ENCODE results near the gene TRIM44. TPM values are rescaled to one million over a fixed set of nuclear protein-coding genes. Genes with fewer than 3 reads are reported as not detected.
"Not testable (repeated sequence)": the region's sequence is repeated elsewhere in the genome, so short reads cannot be mapped to it uniquely, and the experiment has no call there.

TRIM44 gene
- total RNA-seq, 1 donor from 2014 or later: 31.8 TPM

DNA sequence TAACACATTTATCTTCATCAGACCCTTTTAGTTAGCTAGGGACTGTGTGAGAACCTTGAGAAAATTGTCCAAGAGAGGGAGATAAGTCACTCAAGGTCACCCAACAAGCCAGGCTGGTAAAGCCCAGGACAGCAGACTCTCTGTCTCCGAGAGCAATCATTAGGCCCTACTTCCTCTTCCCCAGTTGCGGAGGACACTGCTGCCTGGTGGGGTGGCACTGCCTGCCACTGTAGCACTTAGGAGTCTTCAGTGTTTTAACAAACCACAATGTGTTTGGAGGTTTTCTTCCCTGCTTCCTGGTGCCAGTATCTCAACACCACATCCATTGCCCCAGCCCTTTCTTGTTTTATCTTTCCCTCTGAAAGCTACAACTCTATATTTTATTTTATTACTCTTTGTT is 149.2 kb downstream of the TRIM44 start:
- intact Hi-C loops (cut with micrococcal nuclease): no loop called here

DNA sequence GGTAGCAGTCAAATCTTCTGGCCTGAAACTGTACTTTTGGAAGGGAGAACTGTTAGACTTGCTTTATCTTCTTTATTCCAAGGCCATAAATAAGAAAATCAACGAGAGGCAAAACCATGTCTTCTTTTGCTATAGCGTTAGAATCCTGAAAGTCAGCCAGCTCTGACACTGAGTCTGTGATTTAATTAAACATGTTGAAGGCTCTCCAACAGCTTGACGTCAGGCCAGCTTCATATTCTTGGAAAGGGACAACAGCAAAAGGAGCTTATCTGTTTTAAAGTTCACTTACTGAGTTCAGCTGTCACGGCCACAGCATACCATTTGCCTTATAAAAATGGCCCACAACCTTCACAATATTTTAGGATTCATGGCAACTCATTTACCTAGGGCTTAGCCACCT is 150.3 kb downstream of the TRIM44 start:
- intact Hi-C loops (cut with micrococcal nuclease): no loop called here

DNA sequence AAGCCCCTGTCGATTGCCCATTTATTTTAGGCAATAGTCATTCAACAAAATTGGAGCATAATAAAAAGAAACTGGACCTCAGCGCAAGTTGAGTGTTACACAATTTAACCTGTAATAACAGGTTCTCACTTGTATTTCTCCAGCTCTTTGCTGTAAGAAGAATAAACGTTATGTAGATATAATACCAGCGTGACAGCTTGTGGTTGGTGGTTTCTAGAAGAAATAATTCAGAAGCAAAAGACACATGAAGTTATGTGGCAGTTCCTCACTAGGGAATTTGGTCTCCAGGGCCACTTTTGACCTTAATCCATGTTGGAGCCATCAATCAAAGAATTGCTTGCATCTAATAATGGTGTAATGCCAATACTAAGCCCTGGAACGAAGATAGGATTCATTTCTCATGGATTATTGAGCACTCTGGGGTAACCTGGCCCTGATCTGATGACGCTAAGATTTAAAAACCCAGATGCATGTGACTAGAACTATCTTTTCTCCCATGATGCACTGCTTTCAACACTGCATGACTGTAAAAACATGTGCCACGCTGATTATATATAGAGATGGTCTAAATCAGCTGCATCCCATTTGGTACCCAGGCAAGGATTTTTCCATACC is 151.6 kb downstream of the TRIM44 start:
- intact Hi-C loops (cut with micrococcal nuclease): no loop called here

DNA sequence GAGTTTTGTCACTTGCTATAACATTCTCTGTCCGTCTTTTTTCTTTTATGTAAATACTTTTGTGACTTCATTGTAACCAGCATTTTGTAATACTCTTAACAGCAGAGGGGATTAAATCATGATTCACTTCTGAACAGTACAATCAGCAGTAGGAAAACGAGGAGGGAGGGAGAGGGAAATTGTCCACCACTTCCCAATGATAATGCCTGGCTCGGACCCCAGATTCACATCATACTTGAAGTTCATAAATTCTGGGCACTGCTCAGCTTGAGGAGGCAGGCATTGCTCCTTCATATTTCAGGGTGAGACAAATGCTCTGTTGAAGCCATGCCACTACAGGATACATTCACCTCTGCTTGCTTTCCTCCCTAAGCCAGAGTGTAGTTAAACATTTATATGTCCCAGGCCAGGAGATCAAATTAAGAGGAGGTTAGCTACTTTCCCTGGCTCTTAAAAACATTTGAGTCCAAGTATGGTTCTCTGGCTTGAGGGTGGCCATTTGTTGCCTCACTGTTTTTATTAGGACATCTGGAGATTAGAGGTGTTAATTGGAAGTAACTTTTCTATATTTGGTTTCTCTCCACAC is 152.2 kb downstream of the TRIM44 start:
- intact Hi-C loops (cut with micrococcal nuclease): no loop called here

DNA sequence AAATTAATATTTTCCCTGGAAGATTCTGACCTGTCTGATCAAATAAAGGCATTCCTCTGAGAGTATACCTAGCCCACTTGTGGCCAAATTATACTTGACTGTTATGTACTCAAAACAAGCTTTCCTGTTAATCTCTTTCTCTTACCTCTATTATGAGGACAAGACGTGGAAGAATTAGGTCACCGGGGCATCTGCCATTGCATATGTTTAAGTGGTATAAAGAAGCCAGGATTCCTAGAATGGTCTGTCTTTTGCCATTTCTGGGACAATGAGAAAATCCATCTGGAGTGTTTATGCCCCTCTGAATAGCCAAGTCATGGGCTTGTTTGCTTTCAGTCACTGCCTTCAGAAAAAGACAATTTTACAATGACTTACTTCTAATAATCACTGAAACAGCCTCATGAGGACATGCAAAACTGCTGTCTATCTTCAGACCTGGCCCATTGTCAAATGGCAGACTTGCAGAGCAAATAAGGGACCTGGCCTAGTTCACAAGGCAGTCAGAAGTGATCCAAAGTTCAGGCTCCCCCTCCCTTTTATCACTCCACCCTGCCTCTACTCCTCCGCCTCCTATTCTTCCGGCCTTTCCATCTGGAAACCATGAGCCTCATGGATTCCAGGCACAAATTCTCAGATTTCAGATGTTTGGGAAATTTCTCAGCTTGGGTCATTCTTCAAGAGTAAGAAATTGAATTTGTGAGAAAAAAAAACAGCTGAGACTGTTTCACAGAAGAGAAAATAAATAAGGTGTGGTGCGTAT is 153.2 kb downstream of the TRIM44 start:
- intact Hi-C loops (cut with micrococcal nuclease): no loop called here

DNA sequence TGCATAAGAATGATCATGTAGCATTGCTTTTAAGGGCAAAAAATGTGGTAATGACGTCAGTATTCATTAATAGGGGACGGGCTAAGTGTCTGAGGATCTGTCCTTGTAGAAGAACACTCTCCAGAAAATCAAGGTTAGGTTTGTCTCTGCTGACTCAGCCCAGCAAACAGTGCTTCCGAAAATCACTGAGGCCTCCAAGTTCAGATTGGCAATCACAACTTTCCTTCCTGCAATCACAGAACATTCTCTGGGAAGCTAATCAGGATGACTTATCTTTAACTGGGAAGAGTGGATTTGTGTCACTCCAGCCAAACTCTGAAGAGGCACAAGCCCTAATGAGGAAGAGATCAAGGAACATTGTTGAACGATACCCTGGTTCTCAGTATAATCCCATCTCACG is 158.0 kb downstream of the TRIM44 start:
- intact Hi-C loops (cut with micrococcal nuclease): loop anchor here (10.0 kb wide), 1 partner anchor 674 kb away; no protein-coding TSS in a partner anchor

DNA sequence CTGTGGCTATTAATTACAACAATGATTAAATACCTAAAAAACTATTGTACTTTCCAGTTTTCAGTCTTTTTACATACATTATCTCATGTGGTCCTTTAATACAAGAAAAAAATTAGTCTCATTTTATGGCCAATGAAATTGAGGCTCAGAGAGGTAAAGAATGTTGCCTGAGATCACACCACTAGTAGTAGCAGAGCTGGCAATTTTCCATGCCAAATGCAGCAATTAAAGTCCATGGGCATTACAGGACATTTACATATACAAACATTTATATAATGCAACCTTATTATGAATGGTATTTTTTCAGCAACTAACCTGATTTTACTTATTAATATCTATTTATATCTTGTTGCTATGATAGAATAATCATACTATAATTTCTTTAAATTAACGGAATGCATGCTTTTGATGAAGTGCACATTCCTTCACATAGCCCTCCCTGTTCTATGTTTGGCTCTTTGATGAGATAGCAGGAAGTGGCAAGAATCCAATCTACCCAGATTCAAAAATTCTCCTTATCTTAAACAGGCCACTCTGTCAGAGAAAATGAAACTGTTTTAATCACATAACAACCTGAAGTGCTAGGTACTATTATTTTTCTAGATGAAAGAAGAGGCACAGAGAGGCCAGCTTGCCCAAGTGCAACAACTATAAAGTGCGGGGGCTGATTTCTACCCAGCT is 160.4 kb downstream of the TRIM44 start:
- intact Hi-C loops (cut with micrococcal nuclease): loop anchor here (1.0 to 10.0 kb wide), 3 partner anchors 207 to 672 kb away; no protein-coding TSS in a partner anchor

DNA sequence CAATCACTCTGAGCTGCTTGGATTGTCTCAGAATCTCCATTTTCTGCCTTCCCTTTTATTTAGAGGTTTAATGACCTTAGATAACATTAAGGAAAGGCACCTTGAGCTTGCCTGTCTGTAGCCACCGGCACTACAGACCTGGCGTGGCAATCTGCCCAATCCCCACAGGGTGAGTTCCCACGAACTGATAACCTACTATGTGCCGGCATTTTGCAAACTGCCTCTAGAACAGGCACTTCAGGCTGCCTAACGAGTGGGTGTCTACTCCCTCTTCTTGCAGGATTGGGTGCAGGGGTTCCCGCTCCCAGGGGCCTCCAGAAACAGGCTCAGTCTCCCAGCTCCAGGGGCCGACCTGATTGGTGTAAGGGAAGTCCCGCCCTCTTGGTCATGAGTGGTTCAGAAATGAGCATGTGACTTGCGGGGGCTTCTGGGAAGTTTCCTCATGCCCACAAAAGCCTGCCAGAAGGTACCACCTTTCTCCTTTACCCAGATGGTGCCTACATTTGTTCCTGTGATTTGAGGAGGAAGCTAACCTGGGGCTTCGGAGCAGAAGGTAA is 161.2 kb downstream of the TRIM44 start:
- intact Hi-C loops (cut with micrococcal nuclease): loop anchor here (2.0 to 10.0 kb wide), 2 partner anchors 441 to 671 kb away; no protein-coding TSS in a partner anchor

DNA sequence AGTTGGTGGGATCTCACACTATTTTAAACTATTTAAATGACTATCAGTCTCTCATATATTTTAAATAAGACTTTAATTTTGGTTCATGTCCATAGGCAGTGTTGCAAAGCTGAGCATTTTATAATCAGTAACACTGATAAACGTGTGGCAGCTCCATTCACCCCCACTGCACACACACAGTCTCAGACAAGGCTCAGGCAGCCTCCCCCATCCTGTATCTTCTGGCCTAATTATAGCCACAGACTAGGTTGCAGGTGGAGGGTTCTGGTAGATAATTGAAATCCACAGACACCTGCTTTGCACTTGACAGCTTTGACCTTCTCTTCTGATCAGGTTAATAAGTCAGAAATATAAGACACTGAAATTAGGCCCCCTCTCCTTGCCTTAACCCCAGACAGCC is 162.8 kb downstream of the TRIM44 start:
- intact Hi-C loops (cut with micrococcal nuclease): loop anchor here (10.0 kb wide), 1 partner anchor 669 kb away; no protein-coding TSS in a partner anchor

DNA sequence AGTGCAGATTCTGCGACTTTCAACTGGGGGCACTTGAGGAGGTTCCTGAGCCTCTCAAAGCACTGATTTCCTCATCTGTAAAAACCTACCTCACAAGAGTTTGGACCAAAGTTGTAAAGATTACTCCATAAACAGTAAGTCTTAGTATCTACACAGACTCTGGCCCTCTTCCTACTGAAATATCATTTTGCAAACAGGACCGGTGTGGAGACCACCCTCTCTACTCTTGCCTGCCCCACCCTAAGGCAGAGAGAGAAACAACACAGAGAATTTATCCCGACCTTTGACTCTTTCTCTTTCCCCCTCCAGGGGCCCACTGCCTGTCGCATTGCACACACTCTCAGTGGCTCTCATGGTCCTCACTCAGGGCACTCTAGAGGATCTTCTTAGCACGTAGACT is 163.4 kb downstream of the TRIM44 start:
- intact Hi-C loops (cut with micrococcal nuclease): loop anchor here (10.0 kb wide), 1 partner anchor 669 kb away; no protein-coding TSS in a partner anchor

DNA sequence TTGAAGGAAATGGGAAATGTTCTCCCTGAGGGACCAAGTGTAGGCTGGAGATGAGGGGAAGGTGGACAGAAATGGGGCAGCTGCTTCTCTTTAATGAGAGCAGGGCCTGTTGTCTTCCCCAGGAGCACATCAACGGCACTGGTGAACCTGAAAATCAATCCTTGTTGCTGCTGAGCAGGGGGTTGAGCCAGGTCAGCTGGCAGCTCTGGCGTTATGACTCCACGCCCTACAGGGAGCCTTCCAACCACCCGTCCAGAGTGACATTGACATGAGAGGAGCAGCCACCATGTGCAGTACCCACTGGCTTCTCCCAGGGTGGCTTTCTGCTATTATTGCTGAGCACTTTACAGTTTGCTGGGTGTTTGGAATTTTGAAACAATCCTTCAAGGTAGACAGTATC is 164.4 kb downstream of the TRIM44 start:
- intact Hi-C loops (cut with micrococcal nuclease): loop anchor here (10.0 kb wide), 1 partner anchor 668 kb away; no protein-coding TSS in a partner anchor

DNA sequence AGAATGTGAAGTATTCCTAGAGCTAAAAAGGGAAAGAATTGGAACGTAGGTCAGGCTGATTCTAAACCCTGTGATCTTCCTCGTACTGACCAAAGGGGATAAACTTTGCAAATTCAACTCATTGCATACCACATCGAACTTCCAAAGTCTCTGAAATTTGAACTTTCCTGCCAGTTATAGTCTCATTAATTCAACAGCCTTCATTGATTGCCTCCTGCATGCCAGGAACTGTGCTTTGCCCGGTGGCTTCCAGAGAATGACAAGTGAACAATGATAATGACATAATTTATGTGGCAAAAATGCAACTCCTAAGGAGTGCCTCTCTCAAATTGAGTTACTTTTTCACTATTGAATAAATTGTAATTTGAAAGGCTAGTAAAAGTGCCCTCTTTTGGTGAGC is 173.6 kb downstream of the TRIM44 start:
- intact Hi-C loops (cut with micrococcal nuclease): no loop called here

DNA sequence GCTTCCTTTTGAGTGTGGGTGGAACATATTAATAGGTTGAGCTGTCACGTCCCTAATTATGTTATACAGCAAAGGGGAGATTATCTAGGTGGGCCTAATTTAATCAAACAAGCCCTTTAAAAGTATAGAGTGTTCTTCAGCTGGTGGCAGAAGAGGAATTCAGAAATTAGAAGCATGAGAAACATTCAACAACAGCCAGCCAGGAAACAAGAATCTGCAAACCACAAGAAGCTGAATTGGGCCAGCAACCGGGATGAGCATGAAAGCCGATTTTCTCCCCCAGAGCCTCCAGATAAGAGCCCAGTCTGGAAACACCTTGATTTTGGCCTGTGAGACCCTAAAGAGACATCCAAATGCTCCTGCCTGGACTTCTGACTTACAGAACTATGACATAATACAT is 175.5 kb downstream of the TRIM44 start:
- intact Hi-C loops (cut with micrococcal nuclease): no loop called here

DNA sequence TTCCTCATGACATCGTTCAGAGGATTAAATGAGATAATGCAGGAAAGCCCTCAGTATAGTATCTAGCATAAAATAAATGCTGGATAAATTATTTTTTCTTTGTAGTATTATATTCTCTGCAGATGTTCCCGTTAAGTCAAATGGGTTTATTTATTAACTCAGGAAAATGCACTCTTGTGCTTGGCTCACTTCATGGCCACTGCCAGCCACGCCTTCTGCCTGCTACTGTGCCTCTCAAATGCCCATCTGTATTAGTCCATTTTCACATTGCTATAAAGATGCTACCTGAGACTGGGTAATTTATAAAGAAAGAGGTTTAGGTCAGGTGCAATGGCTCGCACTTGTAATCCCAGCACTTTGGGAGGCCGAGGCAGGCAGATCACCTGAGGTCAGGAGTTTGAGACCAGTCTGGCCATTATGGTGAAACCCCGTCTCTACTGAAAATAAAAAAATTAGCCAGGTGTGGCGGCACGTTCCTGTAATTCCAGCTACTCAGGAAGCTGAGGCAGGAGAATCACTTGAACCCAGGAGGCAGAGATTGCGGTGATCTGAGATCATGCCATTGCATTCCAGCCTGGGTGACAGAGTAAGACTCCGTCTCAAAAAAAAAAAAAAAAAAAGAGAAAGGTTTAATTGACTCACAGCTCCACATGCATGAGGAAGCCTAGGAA is 176.3 kb downstream of the TRIM44 start:
- intact Hi-C loops (cut with micrococcal nuclease): not testable (repeated sequence)

DNA sequence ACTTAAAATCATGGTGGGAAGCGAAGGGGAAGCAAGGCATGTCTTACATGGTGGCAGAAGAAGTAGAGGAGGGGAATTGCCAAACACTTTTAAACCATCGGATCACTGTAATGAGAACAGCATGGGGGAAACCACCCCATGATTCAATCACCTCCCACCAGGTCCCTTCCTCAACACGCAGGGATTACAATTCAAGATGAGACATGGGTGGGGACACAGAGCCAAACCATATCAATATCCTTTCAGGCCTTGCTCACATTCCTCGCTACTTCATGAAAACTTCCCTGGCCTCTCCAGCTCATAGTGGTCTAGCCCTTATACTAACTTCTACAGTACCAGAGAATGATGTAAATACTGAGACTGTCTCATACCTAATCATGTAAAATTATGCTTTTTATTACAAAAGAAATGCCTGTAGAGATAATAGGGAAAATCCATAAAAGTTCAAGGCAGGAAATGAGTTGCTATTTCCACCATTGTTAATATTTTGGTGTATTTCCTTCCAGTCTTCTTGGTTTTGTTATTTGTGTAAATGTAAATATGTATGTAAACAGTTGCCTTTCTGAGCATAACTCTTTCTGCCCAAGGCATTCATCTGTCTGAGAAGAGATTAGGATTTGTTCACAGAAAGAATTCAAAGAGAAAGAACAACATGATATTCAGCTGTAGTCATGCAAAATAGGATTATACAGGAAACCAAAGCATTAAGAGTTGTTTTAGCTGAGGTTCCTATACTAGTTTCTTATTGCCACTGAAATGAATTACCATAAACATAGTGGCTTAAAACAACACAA is 177.0 kb downstream of the TRIM44 start:
- intact Hi-C loops (cut with micrococcal nuclease): no loop called here

DNA sequence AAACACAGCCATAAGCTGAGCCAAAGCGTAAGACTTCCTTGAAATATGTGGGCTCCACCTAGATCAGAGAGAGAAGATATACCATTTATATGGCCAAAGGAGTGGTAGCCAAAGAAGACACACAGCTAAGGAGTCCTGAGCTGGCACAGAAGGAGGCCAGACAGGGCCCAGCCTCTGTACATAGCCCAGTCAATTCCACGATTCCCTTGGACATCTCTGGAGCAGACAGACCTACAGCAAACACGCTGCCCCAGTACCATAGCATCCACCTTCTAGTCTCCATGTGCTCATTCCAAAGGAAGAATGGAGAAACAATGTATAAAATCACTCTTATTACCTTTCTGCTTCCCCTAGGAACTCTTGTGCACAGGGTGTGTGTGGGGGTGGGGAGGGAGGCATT is 179.2 kb downstream of the TRIM44 start:
- intact Hi-C loops (cut with micrococcal nuclease): no loop called here

DNA sequence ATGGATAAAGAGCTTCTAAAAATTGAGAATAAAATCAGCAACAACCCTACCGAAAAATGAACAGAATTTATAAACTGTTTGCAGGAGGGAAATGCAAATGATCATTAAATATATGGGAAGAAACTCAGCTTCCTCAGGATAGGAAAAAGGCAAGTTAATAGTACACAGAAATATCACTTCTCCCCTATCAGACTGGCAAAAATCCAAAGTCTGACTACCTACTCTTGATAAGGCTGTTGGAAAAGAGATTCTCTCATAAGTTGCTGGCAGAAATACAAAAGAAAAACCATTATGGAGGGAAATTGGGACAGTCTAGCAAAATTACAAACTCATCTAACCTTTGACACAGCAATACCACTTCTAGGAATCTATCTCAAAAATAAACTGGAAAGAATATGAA is 180.4 kb downstream of the TRIM44 start:
- intact Hi-C loops (cut with micrococcal nuclease): no loop called here

DNA sequence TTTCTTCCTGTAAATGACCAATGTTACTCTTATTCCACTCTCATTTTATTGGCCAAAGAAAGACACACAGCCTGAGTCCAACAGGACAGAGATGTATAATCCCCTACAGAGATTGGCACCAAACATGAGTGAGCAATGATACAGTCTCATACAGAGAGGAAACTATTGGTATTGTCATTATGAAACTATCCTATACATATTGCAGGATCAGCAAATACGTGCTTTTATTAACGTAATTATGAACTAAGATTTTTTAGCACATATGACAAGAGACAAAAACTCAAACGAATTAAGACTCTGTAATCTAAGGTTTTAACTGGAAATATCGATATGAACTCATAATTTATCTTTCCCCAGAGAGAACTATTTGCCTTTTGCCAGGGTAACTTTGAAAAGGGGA is 182.0 kb downstream of the TRIM44 start:
- intact Hi-C loops (cut with micrococcal nuclease): no loop called here

DNA sequence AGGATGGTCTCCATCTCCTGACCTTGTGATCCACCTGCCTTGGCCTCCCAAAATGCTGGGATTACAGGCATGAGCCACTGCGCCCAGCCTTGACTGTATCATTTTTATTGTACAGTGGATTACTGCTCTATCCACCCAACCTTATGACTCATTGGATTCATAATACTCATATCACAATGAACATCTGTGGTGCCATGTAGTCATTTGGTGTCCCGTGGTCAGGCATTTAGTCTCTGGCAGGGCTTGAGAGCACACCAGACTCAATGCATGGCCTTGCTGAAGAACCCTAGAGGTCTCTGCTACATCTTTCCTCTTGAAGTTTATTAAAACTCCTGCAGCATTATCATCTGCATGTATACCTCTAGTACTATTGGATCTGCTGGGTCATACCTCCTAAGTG is 183.3 kb downstream of the TRIM44 start:
- intact Hi-C loops (cut with micrococcal nuclease): no loop called here

DNA sequence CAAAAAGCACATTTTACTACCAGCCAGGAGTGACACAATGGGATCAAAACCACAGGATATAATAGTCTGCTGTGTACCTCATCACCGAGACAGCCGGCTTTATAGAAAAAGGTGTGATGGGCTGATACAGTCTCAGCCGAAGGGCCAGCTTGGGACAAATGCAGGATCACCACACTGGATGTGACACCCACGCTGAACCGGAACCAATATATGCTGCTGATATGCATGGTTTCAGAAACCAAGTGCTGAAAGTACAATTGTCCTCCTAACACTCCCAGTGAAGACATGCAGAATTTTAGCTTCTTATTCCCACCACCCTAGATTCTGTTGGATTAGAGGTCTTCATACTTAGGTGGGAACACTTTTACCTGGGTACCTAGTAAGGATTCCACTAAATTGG is 184.3 kb downstream of the TRIM44 start:
- intact Hi-C loops (cut with micrococcal nuclease): no loop called here
